Measurements from ENCODE around the gene GPATCH11. TPM values are rescaled to one million over a fixed set of nuclear protein-coding genes. Genes with fewer than 3 reads are reported as not detected.

The GPATCH11 gene
- total RNA-seq, 1 donor: 6.2 TPM

DNA sequence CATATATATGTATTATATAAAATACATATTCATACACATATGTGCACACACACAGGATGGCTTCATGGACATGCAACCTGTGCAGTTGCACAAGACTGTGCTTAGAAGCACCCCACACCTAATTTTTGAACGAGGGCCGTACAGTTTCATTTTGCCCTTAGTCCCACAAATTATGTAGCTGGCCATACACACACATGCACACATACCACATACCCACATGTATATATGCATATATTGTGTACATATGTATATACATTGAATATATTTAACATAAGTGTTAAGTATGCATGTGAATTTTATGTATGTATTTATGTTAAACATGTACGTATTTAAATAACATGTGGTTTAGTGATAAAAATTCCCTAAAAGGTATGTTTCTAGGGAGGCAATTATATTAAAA is 18.3 kb downstream of the GPATCH11 start:
- Histone ChIP-seq H3K4me1 (ENCODE audit: insufficient read depth, low read length) (peaks cover 13% of the 10 kb centered on the region), H3K79me2 (ENCODE audit: insufficient read depth, low read length) (no peaks in the 10 kb centered on the region), H3K27ac (ENCODE audit: low read depth, low read length) (no peak overlapping the region), H2AFZ (ENCODE audit: low read length) (no peak overlapping the region), H3K4me2 (ENCODE audit: insufficient read depth, low read length) (no peak overlapping the region), H3K4me3 (ENCODE audit: insufficient read depth, low read length) (no peak overlapping the region), H3K36me3 (ENCODE audit: insufficient read depth, low read length) (peaks cover 32% of the 10 kb centered on the region), H3K9me3 (ENCODE audit: low read depth, low read length) (no peaks in the 10 kb centered on the region), H3K27me3 (ENCODE audit: insufficient read depth, low read length) (no peaks in the 10 kb centered on the region), H4K20me1 (ENCODE audit: insufficient read depth, low read length) (no peaks in the 10 kb centered on the region)
- TF ChIP-seq, protein P1, sequence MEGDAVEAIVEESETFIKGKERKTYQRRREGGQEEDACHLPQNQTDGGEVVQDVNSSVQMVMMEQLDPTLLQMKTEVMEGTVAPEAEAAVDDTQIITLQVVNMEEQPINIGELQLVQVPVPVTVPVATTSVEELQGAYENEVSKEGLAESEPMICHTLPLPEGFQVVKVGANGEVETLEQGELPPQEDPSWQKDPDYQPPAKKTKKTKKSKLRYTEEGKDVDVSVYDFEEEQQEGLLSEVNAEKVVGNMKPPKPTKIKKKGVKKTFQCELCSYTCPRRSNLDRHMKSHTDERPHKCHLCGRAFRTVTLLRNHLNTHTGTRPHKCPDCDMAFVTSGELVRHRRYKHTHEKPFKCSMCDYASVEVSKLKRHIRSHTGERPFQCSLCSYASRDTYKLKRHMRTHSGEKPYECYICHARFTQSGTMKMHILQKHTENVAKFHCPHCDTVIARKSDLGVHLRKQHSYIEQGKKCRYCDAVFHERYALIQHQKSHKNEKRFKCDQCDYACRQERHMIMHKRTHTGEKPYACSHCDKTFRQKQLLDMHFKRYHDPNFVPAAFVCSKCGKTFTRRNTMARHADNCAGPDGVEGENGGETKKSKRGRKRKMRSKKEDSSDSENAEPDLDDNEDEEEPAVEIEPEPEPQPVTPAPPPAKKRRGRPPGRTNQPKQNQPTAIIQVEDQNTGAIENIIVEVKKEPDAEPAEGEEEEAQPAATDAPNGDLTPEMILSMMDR (IDR thresholded peaks at IDR 0.05; ENCODE audit: extremely low read depth, low read depth, low read length): no peak
- DNase-seq (ENCODE audit: insufficient read length, low spot score, missing footprints): no peak

DNA sequence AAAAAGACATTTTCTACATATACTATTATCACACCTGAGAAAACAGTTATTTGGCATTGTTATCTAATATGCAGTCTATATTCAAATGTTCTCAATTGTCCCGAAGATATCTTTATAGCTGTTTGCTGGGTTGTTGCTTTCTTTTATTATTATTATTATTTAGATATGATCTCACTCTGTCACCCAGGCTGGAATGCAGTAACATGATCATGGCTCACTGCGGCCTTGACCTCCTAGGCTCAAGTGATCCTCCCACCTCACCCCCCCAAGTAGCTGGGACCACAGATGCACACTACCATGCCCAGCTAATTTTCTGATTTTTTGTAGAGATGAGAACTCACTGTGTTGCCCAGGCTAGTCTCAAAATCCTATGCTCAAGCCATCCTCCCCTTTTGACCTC is 19.9 kb downstream of the GPATCH11 start:
- Histone ChIP-seq H3K9me3 (ENCODE audit: low read depth, low read length) (no peaks in the 10 kb centered on the region), H3K27ac (ENCODE audit: low read depth, low read length) (peak overlapping the region; percentile 40), H3K4me1 (ENCODE audit: insufficient read depth, low read length) (peaks cover 13% of the 10 kb centered on the region), H3K4me2 (ENCODE audit: insufficient read depth, low read length) (no peak overlapping the region), H3K36me3 (ENCODE audit: insufficient read depth, low read length) (peaks cover 43% of the 10 kb centered on the region), H2AFZ (ENCODE audit: low read length) (no peak overlapping the region), H3K4me3 (ENCODE audit: insufficient read depth, low read length) (no peak overlapping the region), H3K27me3 (ENCODE audit: insufficient read depth, low read length) (no peaks in the 10 kb centered on the region), H3K79me2 (ENCODE audit: insufficient read depth, low read length) (no peaks in the 10 kb centered on the region), H4K20me1 (ENCODE audit: insufficient read depth, low read length) (no peaks in the 10 kb centered on the region)
- TF ChIP-seq, protein P1 (IDR thresholded peaks at IDR 0.05; ENCODE audit: extremely low read depth, low read depth, low read length): no peak
- no peak for DNase-seq (ENCODE audit: insufficient read length, low spot score, missing footprints)

DNA sequence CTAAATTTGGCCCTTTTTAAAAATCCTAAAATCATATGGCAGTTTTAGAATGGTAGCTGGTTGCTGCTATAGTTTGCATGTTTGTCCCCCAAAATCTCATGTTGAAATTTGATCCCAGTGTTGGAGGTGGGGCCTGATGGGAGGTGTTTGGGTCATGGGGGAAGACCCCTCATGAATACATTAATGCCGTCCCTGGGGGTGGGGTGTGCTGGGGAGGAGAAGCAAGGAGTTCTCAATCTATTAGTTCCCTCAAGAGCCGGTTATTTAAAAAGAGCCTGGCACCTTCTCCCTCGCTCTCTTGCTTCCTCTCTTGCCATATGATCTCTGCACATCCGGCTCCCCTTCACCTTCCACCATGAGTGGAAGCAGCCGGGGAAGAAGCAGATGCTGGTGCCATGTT is 20.8 kb downstream of the GPATCH11 start:
- H3K36me3 ChIP-seq (ENCODE audit: insufficient read depth, low read length): peaks cover 45% of the 10 kb centered on the region
- DNase-seq (ENCODE audit: insufficient read length, low spot score, missing footprints): no peak
- no peaks in the 10 kb centered on the region for H3K9me3 ChIP-seq (ENCODE audit: low read depth, low read length)
- no peak overlapping the region for H3K4me3 ChIP-seq (ENCODE audit: insufficient read depth, low read length)
- H3K79me2 ChIP-seq (ENCODE audit: insufficient read depth, low read length): no peaks in the 10 kb centered on the region
- H2AFZ ChIP-seq (ENCODE audit: low read length): no peak overlapping the region
- no peaks in the 10 kb centered on the region for H4K20me1 ChIP-seq (ENCODE audit: insufficient read depth, low read length)
- peaks cover 13% of the 10 kb centered on the region for H3K4me1 ChIP-seq (ENCODE audit: insufficient read depth, low read length)
- H3K4me2 ChIP-seq (ENCODE audit: insufficient read depth, low read length): no peak overlapping the region
- no peak overlapping the region for H3K27ac ChIP-seq (ENCODE audit: low read depth, low read length)
- TF ChIP-seq, protein P1 (IDR thresholded peaks at IDR 0.05; ENCODE audit: extremely low read depth, low read depth, low read length): no peak
- H3K27me3 ChIP-seq (ENCODE audit: insufficient read depth, low read length): no peaks in the 10 kb centered on the region

DNA sequence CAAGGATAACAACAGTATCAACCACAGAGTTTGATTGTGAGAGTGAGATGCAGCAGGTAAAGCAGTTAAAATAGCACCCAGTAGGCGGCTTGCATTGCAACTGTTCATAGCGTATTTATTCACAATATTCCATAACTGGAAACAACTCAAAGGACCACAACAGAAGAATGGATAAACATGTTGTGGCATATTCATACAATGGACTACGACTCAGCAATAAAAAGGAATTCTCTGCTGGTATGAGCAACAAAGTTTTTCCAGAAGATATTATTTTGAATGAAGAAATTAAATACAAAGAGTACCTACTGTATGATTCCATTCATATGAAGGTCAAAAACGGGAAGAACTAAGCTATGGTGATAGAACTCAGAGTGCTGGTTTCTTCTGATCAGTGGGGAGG is 25.2 kb downstream of the GPATCH11 start:
- Histone ChIP-seq H2AFZ (ENCODE audit: low read length) (no peak overlapping the region), H3K4me3 (ENCODE audit: insufficient read depth, low read length) (no peak overlapping the region), H3K79me2 (ENCODE audit: insufficient read depth, low read length) (no peaks in the 10 kb centered on the region), H3K36me3 (ENCODE audit: insufficient read depth, low read length) (peaks cover 33% of the 10 kb centered on the region), H3K27ac (ENCODE audit: low read depth, low read length) (no peak overlapping the region), H3K9me3 (ENCODE audit: low read depth, low read length) (no peaks in the 10 kb centered on the region), H3K4me1 (ENCODE audit: insufficient read depth, low read length) (no peaks in the 10 kb centered on the region), H4K20me1 (ENCODE audit: insufficient read depth, low read length) (no peaks in the 10 kb centered on the region), H3K27me3 (ENCODE audit: insufficient read depth, low read length) (no peaks in the 10 kb centered on the region), H3K4me2 (ENCODE audit: insufficient read depth, low read length) (no peak overlapping the region)
- no peak for DNase-seq (ENCODE audit: insufficient read length, low spot score, missing footprints)
- TF ChIP-seq, protein P1 (IDR thresholded peaks at IDR 0.05; ENCODE audit: extremely low read depth, low read depth, low read length): no peak

Measured in osteoblast (primary cell).